ENCODE results near the gene FRMD4A.

FRMD4A gene

DNA sequence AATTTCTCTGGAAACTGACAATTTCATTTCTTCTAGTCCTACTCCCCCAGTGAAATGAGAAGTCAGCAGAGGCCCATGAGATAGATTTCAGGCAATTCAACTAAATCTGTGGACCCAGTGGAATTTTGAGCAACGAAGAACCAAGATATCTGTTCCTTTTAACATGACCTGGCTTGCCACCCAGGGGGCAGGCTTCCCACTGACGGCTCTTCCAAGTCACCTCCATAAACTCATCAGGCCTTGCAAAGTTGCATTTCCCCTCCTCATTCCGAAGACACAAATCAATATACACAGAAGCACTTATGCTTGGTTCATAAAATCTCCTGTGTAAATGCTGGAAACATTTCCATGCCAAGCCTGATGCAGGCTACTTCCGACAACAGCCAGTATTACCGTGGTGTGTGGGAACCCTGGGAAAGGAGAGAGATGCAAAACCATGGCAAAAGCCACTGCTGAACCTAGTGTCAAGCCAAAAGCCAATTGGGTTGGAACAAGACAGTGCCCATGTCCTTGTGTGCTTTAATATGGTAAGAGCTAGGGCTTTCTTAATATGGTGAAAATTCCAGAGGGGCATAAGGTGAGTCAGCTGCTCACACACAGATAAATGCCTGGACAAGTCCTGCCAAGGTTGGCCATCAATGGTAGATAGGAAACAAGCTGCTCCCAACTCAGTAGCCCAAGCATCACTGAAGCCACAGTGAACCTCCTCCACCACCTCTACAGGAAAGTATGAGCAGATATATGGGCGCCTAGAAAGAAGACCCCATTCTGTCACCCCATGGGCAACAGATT is 1.6 kb downstream of the FRMD4A start:
- H3K4me3 ChIP-seq (ENCODE audit: low read length) = no peak overlapping the region
- TF ChIP-seq, protein P1, sequence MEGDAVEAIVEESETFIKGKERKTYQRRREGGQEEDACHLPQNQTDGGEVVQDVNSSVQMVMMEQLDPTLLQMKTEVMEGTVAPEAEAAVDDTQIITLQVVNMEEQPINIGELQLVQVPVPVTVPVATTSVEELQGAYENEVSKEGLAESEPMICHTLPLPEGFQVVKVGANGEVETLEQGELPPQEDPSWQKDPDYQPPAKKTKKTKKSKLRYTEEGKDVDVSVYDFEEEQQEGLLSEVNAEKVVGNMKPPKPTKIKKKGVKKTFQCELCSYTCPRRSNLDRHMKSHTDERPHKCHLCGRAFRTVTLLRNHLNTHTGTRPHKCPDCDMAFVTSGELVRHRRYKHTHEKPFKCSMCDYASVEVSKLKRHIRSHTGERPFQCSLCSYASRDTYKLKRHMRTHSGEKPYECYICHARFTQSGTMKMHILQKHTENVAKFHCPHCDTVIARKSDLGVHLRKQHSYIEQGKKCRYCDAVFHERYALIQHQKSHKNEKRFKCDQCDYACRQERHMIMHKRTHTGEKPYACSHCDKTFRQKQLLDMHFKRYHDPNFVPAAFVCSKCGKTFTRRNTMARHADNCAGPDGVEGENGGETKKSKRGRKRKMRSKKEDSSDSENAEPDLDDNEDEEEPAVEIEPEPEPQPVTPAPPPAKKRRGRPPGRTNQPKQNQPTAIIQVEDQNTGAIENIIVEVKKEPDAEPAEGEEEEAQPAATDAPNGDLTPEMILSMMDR (IDR thresholded peaks at IDR 0.05; ENCODE audit: insufficient read depth, low read depth, low read length, missing control alignments) = no peak
- peak; percentile 36 for DNase-seq (ENCODE audit: low read depth)

DNA sequence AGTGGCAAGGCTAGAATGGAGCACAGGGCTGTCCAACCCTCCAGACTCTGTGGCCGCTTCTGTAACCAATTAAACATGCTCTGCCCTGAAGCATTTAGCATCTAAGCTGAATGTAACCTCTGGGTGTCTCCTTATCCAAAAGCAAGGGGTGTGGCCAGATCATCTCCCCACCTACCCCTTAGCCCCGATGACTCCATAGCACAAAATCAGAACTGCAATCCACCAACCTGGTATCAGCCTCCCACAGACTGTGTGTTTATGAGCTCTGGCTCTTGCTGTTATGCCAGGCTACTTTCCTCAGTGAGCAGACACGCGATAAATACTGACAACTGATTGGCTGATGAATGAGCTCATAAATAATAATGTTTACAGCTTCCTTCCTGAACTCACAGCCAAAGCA is 3.2 kb downstream of the FRMD4A start:
- no peak for DNase-seq (ENCODE audit: low read depth)
- no peak overlapping the region for H3K4me3 ChIP-seq (ENCODE audit: low read length)
- TF ChIP-seq, protein P1 (IDR thresholded peaks at IDR 0.05; ENCODE audit: insufficient read depth, low read depth, low read length, missing control alignments) = no peak

GRCh38 chr10:14326581-14326980 is 4.1 kb downstream of the FRMD4A start:
- TF ChIP-seq, protein P1 (IDR thresholded peaks at IDR 0.05; ENCODE audit: insufficient read depth, low read depth, low read length, missing control alignments) = no peak
- H3K4me3 ChIP-seq (ENCODE audit: low read length) = no peak overlapping the region
- DNase-seq (ENCODE audit: low read depth) = no peak

DNA sequence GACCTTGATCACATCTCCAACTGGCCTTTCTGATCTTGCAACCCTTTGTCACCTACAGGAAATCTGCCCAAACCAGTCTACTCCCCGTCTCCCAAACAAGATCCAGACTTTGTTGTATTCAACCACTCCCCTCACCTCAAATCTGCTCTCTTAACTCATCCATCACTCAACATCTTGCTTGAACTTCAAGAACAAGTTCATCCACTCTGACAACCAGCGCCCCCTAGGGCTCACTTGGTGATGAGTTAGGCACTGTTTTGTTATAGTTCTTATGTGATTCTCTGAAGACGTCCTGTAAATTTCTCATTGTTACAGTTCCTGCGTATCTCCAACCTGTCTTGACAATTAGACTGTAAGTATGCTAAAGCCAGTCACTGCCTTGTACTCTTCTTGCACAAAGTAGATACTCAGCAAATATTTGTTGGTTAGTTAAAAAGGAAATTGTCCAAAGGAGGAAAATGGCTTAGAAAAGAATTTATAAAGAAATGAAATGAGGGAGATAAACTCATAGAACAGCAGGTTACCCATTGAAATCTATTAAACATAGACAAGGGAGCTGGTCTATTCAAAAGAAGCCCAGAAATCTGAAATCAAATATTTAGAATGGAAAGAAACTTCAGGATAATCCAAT is 5.3 kb downstream of the FRMD4A start:
- no peak overlapping the region for H3K4me3 ChIP-seq (ENCODE audit: low read length)
- TF ChIP-seq, protein P1 (IDR thresholded peaks at IDR 0.05; ENCODE audit: insufficient read depth, low read depth, low read length, missing control alignments) = peak; percentile 42
- DNase-seq (ENCODE audit: low read depth) = peak; percentile 54

GRCh38 chr10:14322526-14323188 is 8.1 kb downstream of the FRMD4A start:
- DNase-seq (ENCODE audit: low read depth) = no peak
- no peak overlapping the region for H3K4me3 ChIP-seq (ENCODE audit: low read length)
- TF ChIP-seq, protein P1 (IDR thresholded peaks at IDR 0.05; ENCODE audit: insufficient read depth, low read depth, low read length, missing control alignments) = no peak

GRCh38 chr10:14318007-14318406 is 12.7 kb downstream of the FRMD4A start:
- no peak for DNase-seq (ENCODE audit: low read depth)
- H3K4me3 ChIP-seq (ENCODE audit: low read length) = no peak overlapping the region
- TF ChIP-seq, protein P1 (IDR thresholded peaks at IDR 0.05; ENCODE audit: insufficient read depth, low read depth, low read length, missing control alignments) = no peak

All from epithelial cell of esophagus (primary cell).